Renal pelvis (tissue), 4 donors: Measurements from ENCODE around the gene SERINC4. TPM values are rescaled to one million over a fixed set of nuclear protein-coding genes. Genes with fewer than 3 reads are reported as not detected.

Experiments
- DNase-seq: peaks from one replicate; pipeline ENCODE4 v3.0.0-alpha.2; 2013
- polyA plus RNA-seq, 3 donors: library from polyadenylated mRNA; unstranded; fragments of 120-200 nt; gene quantifications; one replicate each; pipeline ENCODE4 v1.2.1, GENCODE V29; 2013; ENCODE audit not compliant: insufficient read length in 3 of 3

The SERINC4 gene
- polyA plus RNA-seq, 3 donors = 0.25 to 0.47 TPM; not detected in 1

DNA sequence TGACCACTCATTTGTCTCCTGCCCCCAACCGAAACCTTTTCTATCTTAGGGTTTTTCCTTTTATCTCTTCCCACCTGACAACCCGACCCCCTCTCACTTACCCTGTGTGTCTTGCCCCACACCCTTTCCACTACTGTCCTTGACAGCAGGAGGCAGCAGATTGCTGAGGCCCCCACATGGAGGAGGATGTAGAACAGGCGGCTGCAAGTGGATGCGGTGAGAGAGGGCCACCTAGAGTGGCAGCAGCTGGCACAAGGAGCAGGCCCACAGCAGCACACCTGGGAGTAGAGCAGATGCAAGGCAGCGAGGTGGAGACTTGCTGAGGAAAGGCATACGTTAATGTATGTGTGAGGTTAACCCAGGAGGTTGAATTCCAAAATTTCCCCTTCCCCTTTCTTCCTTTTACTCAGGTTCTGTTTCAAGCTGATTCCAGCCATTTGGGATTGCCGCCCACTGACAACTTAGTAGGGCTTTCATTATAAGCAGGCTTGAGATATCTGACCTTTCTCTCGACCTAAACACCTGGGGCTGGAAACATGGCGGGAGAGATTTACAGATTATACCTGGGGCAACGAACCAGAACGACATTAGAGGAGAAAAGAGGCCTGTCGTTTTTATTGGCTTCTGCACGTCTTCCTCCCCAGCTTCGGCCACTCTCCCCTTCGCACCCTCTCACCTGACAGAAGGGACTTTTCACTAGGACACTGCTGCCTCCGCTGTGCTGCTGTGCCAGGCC lies 643 bp downstream of the SERINC4 start:
- DNase-seq = no peak

DNA sequence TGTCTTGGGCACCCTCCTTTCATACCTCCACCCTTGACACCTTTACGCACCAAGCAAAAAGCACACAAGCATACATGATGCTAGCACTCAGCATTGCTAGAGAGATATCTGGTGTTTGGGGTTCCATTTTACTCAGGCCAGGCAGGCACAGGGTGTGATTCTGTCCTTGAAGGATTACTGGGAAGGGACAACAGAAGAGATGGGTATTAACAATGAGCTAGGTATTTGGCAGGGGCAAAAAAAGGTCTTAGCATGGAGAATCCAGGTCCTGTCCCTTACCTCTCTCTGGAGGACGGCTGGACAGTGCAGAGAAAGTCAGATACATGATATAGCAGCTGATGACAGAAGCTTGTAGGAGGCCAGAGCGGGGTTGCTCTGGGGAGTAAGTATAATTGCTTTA lies 3.5 kb downstream of the SERINC4 start:
- DNase-seq = no peak

DNA sequence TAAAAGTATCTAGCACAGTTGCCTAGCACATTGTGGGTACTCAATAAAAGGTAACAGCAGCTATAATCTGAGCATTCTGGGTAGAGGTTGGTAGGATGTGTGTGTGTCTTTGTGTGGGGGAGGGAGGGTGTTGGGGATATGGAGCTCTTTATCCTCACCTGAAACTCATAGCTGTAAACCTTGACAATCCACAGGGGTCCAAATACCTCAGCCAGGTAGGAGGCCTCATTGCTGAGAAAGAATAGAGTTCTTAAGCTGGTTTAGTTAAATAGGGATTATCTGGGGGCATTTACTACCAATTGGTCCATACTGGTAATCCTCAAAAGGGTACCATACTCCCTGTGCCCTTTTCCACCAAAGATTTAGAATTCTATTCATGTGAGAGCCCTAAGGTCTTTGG lies 4.0 kb downstream of the SERINC4 start:
- no peak for DNase-seq

DNA sequence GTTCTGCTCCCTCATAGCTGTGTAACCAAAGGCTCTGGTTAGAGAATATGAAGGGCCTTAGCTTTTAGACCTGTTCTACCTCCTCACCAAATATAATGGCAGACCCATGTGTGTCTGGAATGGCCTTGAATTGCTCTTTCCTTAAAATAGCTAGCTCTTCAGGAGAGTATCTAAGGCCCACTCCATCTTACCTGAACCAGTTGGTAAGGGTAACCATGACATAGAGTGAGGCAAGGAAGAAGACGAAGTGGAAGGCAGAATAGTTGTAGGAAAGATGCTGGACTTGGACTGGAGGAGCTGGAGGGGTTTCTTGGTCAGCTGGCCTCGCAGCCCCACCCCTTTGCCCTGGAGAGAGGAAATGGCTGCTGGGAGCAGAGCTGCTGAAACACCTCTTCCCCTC lies 4.8 kb downstream of the SERINC4 start:
- DNase-seq = no peak

DNA sequence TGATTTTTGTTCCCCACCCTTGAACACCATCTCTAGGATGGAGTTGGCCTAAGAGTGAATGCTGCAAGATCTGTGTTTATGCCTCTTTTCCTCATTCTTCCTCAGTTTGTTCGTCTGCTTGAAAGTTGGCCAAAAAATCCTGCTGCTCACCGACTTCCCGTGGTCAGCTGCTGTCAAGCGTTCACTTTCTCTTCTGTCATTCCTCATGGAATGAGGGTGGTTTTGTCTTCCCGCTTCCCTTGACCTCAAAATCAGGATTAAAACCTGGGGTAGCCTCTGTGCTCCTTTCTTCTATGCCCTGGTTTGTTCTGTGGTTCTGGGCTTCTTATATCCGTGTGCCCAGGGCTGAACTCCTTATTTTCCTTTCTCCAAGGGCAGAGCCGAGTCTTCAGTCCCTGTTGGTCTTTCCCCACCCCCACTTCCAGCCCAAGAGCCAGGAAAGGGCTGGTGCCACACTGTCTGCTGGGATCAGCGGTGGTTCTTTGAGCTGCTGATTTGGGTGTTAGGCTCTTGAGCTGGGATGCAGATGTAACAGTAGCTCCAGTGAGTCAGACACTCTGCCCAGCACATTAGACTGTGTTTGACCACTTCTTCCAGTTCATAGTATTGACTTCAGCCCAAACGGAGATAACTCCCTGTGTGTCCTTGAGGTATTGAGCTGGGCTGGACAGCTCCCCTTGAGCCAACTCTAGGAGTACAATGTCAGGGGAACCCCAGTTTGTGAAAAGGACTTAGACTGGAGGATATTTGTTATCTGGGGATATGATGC lies 5.6 kb downstream of the SERINC4 start:
- no peak for DNase-seq

DNA sequence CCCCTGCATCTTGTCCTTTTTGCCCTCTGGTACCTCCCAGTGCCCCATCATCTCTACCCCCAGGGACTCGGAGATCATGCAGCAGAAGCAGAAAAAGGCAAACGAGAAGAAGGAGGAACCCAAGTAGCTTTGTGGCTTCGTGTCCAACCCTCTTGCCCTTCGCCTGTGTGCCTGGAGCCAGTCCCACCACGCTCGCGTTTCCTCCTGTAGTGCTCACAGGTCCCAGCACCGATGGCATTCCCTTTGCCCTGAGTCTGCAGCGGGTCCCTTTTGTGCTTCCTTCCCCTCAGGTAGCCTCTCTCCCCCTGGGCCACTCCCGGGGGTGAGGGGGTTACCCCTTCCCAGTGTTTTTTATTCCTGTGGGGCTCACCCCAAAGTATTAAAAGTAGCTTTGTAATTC lies 6.4 kb downstream of the SERINC4 start:
- no peak for DNase-seq

DNA sequence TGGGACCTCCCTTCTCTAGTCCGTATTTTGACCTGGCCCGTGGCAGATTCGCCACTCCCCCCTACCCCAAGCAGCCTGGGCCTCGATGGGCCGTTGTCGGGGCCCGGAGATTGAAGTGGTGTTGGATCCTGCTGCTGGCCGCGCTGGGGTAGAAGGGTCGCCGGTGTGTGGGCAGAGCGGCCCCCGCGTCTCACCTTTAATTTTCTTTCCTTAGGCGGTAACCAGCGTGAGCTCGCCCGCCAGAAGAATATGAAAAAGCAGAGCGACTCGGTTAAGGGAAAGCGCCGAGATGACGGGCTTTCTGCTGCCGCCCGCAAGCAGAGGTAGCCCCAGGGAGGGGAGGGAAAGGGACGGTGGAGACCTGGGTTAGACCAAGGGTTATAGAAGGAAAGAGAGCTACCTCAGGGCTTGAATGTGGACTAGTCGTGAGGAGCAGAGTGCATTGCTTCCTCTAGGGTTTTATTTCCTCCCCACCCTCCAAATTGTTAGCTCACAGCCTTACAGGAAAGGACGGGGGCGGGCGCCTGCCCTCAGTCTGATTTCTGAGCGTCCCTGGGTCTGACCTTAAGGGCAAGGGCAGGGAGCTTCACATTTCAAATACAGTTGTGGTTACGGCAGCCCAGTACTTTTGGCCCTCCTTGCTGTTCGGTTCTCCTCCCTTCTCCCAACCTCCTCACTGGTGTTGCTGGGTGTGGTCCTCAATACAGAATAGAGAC lies 7.1 kb downstream of the SERINC4 start:
- no peak for DNase-seq

DNA sequence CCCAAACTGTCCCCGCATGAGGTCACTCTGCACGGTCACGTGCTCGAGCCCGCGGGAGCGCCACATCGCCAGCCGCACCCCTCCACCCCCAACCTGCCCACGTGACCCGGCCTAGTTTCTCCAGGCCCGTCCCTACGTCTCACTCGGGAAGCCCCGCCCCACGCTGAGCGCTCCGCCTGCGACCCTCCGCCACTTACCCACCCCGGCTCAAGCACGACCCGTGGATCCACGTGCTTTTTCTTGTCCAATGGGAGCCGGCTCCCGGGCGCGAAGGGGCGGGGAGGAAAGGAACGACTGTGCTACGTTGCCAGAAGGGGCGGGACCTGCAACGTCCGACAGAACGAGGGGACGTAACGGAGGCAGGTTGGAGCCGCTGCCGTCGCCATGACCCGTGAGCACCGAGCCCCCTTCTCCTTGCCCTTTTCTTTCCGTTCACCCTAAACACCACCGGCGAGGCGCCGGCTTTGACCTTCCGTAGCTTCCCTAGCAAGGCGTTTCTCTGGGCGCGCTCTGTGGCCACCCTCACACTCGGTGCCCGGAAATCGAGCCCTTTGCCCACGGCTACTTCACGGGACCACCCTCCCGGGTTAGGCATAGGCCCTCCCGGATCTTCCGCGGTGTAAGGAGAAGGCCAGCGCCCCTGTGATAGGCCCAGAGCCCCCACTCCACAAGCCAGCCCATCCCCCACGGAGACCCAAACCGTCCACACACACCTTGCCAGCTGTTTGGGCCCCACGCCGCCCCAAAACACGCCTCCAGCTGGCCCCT lies 7.8 kb downstream of the SERINC4 start, which contains the start of gene SERF2:
Gene SERF2 (plus strand): TSS at position 328 of the 768 bp plus-strand sequence. CDS start 57 bp downstream, at position 385.
- DNase-seq = peak; percentile 100

DNA sequence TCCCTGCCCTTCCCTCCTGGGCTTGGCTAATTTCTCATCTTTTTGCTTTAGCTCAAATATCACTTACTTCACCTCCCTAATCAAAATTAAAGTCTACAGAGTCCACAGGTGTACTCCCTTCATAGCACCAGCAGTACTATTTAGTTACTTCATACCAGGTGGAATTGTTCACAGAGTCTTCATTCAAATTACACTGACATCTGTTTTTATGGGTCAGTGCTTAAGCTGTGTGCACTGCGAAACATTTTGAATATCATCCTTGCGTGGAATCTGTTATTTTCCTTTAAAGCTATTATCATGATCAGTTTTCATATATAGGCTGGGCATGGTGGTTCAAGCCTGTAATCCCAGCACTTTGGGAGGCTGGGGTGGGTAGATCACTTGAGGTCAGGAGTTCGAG lies 10.6 kb downstream of the SERINC4 start:
- DNase-seq = no peak

DNA sequence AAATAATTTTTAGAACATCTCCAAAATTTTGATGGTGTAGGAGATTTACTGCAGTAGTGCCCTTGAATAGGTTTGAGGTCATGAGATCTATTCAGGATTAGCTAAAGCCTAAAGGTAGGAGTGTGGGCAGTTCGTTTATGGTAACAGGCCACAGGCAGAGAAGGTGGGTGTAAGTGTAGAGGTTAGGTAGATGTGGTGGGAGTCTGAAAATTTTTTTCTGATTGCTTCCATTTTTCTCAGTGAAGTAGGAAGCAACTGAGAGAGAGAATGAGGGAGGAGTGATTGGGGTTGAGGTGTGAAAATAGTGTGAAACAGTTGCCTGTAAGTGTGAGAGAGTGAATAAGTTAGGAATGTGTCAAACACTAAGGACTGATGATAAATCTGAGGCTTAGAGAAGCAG lies 21.0 kb downstream of the SERINC4 start:
- no peak for DNase-seq

DNA sequence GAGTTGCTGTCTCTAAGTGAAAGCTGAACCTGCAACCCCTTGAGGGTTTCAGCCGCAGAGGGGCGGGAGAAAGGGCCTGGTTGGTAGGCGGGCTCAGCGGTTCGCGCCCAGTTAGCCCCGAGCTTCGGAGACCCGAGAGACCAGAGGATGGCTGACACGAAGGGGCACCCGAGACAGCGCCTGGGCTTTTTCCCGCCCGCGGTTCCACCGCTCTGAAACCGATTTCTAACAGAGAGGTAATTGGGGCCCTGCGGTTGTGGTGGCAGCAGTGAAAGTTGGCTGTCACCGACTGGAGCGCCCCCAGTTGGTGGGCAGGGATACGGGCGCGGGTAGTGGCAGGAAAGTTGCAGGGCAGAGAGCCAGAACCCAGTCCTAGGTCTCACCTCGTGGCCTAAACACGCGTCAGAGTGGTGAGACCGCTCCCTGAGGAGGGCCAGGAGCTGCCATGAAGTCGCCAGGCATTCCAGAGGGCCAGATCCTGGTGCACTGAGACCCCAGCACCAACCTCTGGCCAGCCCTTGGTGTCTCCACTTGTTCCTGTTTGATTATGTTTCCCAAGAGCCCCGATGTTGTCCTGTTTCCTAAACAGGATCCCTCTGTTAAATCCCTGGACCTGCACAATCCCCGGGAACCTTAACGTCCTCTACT lies 22.6 kb downstream of the SERINC4 start:
- DNase-seq = no peak

DNA sequence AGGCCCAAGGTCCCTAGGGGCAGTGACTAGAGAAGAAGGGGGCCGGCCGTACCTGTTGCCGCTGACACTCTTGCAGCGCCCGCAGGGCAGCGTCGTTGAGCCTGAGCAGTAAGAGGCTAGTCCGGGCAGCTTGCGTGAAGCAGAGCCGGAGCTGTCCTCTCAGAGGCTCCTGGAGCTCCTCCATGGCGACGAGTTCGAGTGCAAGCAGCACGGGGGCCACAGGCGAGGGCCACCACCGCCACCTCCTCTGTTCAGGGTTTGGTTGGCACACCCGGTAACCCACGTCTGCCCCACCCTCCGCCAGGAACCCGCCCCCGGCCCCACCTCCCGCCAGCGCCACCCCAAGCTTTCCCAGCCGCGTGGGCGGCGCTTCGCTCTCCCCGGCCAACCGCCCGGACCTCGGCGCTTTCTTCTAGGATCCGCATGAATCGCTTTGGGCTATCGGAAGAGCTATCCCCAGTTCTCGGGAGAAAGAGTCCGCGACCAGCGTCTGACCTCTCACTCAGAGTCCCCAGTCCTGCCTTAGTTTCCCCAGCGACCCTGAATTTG lies 23.2 kb downstream of the SERINC4 start, which contains the start of gene ELL3:
Gene ELL3 (minus strand): TSS at position 249 of the 549 bp plus-strand sequence. CDS start 65 bp downstream, at position 184.
- DNase-seq = no peak

DNA sequence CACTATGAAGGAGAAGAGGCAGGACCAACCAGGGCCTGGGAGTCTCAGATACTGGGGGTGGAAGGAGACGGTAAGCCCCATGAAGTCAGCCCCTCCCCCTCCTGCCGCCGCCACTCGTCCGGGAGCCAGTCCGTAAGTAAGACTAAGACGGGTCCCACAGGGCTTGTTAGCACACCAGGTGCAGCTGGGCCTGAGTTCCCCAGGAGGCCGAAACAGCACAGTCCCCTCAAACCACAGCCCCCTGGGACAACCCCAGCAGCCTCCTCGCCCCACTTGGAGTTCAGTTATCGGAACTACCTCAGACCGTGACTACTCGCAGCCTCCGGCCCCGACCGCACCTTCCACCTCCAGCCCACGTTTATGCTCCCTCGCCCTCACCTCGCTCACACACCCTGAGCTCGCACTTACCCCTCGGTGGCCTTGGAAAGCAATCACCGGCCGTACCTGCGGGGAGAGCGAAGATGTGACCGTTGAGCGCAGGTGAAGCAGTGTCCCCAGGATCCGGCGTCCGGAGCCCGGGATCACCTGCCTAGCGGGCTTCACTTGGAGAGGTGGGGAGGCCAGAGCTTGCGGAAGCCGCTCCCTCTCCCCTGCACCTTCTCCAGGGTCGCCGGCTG lies 23.8 kb downstream of the SERINC4 start:
- DNase-seq = no peak

DNA sequence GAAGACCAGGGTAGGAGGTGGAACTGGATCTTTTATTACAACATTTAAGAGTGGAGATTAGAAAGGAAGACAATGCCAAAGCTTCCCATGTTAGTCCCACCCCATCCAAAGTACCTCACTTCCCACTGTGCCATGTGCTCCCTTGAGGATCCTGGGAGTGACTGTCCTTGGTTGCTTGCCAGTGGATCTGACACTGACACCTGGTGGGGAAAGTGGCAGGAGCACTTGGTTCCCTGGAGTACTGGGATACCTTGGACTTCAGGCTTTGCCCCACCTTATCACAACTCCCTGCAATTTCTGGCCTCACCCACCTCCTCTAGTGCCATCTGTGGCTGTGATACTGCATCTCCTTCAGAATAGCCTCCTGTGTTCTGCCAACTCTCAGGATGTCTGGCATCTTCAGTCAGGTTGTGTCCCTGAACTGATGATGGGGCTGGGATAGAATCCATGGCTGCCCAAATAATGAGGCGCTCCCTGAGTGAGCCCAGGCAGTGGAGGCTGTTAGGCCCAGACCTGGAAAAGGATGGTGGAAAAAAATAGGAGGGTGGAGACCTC lies 24.5 kb downstream of the SERINC4 start:
- DNase-seq = no peak

DNA sequence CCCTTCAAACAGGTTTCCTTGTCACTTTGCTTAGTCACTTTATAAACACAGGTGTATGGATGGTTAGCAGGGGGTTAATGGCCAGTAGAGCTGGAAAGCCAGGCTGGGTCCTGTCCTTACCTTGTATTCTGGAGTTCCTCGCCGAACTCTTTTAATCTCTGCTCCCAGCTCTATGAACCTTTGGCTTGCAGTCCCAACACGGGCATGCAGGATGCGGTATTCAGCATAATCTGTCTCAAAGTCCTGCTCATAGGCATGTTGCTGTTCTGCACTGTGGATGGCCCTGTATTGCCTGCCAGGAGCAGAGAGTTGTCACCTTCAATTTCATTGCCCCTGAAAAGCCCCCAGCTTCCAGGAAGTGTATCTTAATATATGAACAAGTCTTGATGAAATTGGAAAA lies 26.0 kb downstream of the SERINC4 start:
- DNase-seq = no peak

DNA sequence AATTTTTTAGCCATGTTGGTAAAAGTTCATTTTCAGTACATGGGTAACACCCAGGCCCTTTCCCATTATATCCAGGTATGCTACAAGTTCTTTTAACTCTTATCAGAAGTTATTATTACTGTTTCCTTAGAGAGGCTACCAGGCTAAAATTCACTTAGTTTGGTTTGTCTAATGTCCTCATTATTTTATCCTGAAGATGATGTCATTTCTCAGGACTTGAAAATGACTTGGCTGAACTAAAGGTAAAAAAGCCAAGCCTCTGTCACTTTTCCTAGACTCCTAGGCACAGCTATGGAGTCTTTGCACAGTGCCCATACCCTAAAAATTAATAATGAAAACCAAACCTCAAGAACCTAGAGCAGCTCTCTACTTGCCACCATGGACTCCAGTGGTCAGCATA lies 27.4 kb downstream of the SERINC4 start:
- no peak for DNase-seq

DNA sequence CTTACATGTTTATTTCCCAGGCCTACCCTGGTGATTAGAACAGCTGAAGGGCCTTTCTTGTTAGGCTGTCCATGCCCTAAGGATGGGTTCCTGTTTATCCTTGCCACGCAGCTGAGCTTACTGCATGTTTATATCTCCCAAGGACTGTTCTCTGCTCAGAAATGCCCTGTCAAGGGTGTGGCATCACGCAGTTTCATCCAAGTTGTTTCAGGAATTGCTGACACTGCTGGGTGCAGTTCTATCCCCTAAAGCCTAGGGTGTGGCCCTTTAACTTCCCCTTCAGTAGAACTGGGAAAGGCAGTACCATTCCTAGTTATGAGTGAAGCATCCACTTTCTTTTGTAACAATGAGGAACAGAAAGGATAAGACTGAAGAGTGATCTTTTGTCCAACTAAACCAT lies 28.2 kb downstream of the SERINC4 start:
- DNase-seq = no peak

DNA sequence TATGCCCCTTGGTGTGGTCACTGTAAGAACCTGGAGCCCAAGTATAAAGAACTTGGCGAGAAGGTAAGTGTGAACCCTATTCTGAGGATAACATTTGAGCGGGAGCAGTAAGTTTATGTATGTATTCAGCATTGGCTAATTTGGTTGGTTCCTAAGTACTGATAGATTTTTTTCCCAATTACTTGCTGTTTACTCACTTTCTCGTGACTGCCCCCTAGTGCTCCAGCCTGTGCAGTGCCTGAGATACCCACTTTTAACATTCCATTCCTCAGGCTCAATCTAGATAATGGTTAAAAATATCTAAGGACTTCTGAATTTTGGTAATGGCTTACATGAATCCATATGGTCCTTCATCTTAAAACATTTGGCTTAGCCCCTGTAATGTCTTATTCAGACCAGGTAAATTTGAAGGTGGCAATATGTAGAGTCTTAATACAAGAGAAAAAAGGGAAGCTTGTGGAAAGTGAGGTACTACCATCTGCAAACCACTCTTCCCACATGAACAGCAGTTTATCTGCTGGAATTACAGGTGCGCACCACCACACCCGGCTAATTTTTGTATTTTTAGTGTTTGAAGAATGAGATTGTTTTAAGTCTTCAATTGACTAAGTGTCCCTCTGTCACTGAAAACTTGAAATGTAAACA lies 30.3 kb downstream of the SERINC4 start:
- no peak for DNase-seq

DNA sequence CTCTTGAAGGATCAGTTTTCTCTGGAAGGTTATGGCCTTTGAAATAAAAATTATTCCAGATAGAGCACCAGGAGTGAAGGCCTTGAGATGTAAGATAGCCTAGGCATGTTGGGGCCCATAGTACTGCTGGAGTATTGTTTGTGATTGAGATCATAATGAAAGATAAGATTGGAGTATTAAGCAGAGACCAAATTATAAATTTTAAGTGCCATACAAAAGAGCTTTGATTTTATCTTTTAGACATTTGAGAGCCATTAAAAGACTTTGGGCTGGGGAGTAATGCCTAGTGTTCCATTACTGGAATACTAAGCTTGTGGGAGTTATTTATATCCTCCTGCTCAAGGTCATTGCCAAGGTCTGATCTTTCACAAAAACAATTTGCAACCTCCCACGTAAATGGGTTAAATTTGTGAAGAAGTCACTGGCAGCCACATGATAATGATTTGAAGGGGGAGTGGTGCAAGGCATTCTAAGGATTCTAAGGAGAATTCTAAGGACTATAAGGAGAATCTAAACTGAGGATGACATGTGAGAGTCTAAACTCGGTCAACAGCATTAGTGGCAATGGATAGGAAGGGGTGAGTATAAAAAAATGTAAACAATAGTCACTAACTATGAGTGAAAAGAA lies 36.1 kb downstream of the SERINC4 start:
- no peak for DNase-seq
